GM21381 (cell line): ENCODE results near the gene HBA1.
"Not testable (repeated sequence)": the region's sequence is repeated elsewhere in the genome, so short reads cannot be mapped to it uniquely, and the experiment has no call there.

Source experiments
- ATAC-seq: cut with Tn5 transposase; IDR thresholded peaks from one replicate; pipeline ENCODE4 v1.9.1; 2021; ENCODE audit warnings: mild to moderate bottlenecking, moderate library complexity; ENCODE audit not compliant: unreplicated experiment

HBA1 gene

DNA sequence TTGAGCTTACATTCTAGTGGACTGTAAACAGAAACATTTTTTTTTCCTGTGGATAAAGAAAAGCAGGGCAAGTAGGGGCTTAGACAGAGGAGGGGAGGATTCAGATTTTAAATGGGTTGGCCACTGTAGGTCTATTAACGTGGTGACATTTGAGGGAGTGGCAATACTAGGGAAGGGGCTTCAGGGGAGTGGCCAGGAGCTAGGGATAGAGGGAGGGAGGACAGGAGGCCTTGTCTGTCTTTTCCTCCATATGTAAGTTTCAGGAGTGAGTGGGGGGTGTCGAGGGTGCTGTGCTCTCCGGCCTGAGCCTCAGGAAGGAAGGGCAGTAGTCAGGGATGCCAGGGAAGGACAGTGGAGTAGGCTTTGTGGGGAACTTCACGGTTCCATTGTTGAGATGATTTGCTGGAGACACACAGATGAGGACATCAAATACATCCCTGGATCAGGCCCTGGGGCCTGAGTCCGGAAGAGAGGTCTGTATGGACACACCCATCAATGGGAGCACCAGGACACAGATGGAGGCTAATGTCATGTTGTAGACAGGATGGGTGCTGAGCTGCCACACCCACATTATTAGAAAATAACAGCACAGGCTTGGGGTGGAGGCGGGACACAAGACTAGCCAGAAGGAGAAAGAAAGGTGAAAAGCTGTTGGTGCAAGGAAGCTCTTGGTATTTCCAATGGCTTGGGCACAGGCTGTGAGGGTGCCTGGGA, 17.2 kb upstream of the HBA1 start:
- ATAC-seq = no peak

DNA sequence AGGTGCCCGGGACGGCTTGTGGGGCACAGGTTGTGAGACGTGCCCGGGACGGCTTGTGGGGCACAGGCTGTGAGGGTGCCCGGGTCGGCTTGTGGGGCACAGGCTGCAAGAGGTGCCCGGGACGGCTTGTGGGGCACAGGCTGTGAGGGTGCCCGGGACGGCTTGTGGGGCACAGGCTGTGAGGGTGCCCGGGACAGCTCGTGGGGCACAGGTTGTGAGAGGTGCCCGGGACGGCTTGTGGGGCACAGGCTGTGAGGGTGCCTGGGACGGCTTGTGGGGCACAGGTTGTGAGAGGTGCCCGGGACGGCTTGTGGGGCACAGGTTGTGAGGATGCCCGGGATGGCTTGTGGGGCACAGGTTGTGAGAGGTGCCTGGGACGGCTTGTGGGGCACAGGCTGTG, 16.2 kb upstream of the HBA1 start:
- ATAC-seq = not testable (repeated sequence)

DNA sequence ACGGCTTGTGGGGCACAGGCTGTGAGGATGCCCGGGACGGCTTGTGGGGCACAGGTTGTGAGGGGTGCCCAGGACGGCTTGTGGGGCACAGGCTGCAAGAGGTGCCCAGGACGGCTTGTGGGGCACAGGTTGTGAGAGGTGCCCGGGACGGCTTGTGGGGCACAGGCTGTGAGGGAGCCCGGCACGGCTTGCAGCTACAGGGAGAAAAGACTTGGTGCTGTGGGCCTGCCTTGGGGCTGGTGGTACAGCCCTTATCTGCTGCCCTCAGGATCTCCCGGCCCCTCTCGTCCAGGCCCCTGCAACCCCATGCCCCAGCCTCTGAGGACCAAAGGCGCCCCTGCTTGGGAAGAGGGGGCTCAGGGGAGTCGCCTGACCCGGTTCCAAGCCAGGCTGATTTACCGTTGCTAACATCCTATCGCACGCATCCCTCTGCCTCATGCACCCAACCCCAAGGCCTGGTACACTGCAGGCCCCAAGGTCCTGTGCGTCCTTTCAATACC, 15.7 kb upstream of the HBA1 start:
- no peak for ATAC-seq

DNA sequence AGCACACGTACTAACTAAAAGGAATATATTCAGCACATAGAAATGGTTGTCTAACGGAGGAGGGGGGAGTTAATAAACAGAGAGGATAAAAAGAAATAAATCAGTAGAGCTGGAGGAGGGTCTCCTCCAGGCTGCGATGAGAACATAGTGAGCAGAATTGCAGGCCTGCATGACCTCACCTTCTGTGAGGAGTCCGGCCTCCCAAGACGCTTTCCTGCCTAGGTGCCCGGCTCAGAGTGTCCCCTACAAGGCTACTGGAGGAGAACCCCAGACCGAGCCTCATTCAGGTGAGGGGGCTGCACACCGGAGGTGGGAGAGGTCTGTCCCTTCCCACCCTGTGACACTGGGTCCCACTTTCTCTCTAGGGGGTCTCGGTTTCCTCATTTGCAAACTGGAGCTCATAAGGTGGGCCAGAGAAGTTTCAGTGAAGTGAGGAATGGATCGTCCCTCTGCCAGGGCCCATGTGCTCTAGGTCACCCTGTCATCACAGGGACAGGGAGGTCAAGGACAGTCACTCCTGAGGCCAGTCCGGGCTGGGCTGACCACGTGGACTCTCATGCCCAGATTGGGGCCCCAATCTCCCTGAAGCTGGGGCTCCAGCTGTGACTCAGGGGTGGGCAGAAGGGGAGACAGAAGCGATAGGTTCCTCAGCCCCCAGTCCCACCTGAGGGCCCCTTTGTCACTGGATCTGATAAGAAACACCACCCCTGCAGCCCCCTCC, 14.0 kb upstream of the HBA1 start:
- no peak for ATAC-seq

- ATAC-seq = not testable (repeated sequence)
Measured at GRCh38 chr16:163139-163538, 13.3 kb upstream of the HBA1 start.

DNA sequence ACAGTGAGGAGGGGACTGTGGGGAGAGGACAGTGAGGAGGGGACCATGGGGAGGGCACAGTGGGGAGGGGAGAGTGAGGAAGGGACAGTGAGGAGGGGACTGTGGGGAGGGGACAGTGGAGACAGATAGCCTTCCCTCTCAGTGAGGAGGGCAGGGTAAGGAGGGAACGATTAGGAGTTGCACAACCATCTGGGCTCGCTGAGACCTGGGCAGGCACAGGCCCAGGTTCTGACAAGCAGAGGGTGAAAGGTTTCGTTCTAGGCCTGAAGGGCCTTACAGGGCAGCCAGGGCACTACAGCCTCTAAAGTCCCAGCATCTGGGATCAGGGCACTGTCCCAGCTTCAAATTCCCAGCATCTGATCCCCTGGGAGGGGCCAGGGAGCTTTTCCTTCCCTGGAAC, 12.8 kb upstream of the HBA1 start:
- ATAC-seq = not testable (repeated sequence)

DNA sequence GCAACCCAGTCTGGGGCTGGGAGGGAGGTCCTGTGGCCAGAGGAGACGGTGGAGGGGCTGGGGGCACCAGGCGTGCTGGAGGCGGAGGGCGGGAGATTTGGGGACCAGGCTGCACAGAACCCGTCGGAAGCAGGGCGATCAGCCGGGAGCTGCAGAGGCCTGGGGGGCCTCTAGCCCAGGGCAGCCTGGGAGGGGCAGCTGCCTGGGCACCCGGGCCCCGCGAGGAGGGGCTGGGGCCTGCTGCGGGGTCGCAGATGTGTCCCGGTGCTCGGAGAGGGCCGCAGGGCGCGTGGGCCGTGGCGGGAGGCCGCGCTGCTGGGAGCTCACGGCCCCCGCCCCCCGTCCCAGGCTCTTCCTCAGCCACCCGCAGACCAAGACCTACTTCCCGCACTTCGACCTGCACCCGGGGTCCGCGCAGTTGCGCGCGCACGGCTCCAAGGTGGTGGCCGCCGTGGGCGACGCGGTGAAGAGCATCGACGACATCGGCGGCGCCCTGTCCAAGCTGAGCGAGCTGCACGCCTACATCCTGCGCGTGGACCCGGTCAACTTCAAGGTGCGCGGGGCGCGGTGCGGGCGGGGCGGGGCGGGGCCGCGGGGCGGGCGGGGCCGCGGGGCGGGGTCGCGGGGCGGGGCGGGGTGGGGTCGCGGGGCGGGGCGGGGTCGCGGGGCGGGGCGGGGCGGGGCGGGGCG, 12.2 kb upstream of the HBA1 start:
- not testable (repeated sequence) for ATAC-seq

- ATAC-seq = no peak
Measured at GRCh38 chr16:164827-165538, 11.5 kb upstream of the HBA1 start.

GRCh38 chr16:165539-166374, 10.7 kb upstream of the HBA1 start, which contains the start of gene HBM:
Gene HBM (plus strand): TSS chr16:165978. CDS start chr16:165998, 20 bp downstream.
- ATAC-seq = no peak

- ATAC-seq = no peak
Measured at GRCh38 chr16:166375-167121, 9.9 kb upstream of the HBA1 start.

- no peak for ATAC-seq
Measured at GRCh38 chr16:167122-167690, 9.3 kb upstream of the HBA1 start.

DNA sequence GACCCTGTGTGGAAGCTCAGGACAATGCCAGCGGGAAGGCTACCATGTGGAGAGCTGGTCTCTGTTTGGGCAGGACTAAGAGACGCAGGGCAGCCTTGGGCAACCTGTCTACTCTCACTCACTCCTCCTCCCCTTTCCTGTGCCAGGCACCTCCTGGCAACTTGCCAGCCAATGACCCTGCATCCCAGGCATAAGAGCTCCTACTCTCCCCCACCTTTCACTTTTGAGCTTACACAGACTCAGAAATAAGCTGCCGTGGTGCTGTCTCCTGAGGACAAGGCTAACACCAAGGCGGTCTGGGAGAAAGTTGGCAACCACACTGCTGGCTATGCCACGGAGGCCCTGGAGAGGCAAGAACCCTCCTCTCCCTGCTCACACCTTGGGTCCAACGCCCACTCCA, 8.1 kb upstream of the HBA1 start:
- no peak for ATAC-seq

- no peak for ATAC-seq
Measured at GRCh38 chr16:169014-169413, 7.5 kb upstream of the HBA1 start.

DNA sequence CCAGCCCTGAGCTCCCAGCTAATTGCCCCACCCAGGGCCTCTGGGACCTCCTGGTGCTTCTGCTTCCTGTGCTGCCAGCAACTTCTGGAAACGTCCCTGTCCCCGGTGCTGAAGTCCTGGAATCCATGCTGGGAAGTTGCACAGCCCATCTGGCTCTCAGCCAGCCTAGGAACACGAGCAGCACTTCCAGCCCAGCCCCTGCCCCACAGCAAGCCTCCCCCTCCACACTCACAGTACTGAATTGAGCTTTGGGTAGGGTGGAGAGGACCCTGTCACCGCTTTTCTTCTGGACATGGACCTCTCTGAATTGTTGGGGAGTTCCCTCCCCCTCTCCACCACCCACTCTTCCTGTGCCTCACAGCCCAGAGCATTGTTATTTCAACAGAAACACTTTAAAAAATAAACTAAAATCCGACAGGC, 6.4 kb upstream of the HBA1 start:
- not testable (repeated sequence) for ATAC-seq

GRCh38 chr16:170788-171187, 5.7 kb upstream of the HBA1 start:
- ATAC-seq = no peak

DNA sequence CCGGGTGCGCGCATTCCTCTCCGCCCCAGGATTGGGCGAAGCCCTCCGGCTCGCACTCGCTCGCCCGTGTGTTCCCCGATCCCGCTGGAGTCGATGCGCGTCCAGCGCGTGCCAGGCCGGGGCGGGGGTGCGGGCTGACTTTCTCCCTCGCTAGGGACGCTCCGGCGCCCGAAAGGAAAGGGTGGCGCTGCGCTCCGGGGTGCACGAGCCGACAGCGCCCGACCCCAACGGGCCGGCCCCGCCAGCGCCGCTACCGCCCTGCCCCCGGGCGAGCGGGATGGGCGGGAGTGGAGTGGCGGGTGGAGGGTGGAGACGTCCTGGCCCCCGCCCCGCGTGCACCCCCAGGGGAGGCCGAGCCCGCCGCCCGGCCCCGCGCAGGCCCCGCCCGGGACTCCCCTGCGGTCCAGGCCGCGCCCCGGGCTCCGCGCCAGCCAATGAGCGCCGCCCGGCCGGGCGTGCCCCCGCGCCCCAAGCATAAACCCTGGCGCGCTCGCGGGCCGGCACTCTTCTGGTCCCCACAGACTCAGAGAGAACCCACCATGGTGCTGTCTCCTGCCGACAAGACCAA, 4.0 kb upstream of the HBA1 start, which contains the start of gene HBA2:
HBA2 (plus strand) TSS at position 503 of the 568 bp plus-strand sequence; CDS start at position 540, 37 bp downstream.
- not testable (repeated sequence) for ATAC-seq

GRCh38 chr16:173211-173854, 3.1 kb upstream of the HBA1 start:
- ATAC-seq = not testable (repeated sequence)
